Mucosa of descending colon (tissue), 3 donors: ENCODE measurements around the gene BTC. TPM values are rescaled to one million over a fixed set of nuclear protein-coding genes. Genes with fewer than 3 reads are reported as not detected.
"Not testable (repeated sequence)": the region's sequence is repeated elsewhere in the genome, so short reads cannot be mapped to it uniquely, and the experiment has no call there.

ENCODE experiments used
- ATAC-seq: fragments of 200-7000 bp; cut with Tn5 transposase; one replicate; pipeline ENCODE4 v1.9.1; 2020; ENCODE audit warnings: mild to moderate bottlenecking, moderate library complexity
- DNase-seq, 3 donors: peaks; one replicate each; pipeline ENCODE4 v3.0.0-alpha.2; 2020
- H3K36me3 ChIP-seq: fragments of 200-600 bp; one replicate; pipeline ENCODE4 v1.8.0; 2021; ENCODE audit warnings: low read depth, mild to moderate bottlenecking
- H3K4me1 ChIP-seq: fragments of 200-600 bp; one replicate; pipeline ENCODE4 v1.8.0; 2021; ENCODE audit warnings: low read depth, mild to moderate bottlenecking
- H3K4me3 ChIP-seq: fragments of 200-600 bp; one replicate; pipeline ENCODE4 v1.8.0; 2021; ENCODE audit warnings: mild to moderate bottlenecking
- H3K9me3 ChIP-seq: fragments of 200-600 bp; one replicate; pipeline ENCODE4 v1.8.0; 2021; ENCODE audit warnings: mild to moderate bottlenecking
- CTCF ChIP-seq: fragments of 200-600 bp; IDR thresholded peaks from one replicate; pipeline ENCODE4 v1.8.0; 2022; ENCODE audit warnings: antibody characterized with exemption, mild to moderate bottlenecking
- intact Hi-C, 2 donors: fragments of 100-400 bp; cut with DNase I in 1 of 2; cut with micrococcal nuclease in 1 of 2; formaldehyde crosslinking; loops; one replicate each; pipeline versions ENCODE4 v1.11.0 to v1.11.1; 2022; cut with DNase I, micrococcal nuclease
- total RNA-seq, 3 donors: library from RNA; stranded (reverse); fragmentation: NEBNext Ultra II Directional in 2 of 3; extraction: Animal tissue kit (Norgen Biotek cat#: 25700) in 2 of 3; gene quantifications; one replicate each; pipeline versions ENCODE4 v1.2.1 to v1.2.4, GENCODE V29; 2021 to 2023
- donor health status: DM: no; HTN: no; CAD: no; lungs with moderate emphysema.
- donor health status: DM: no; HTN: no; CAD: no.
- donor health status: DM: no; HTN: yes; CAD: no.

BTC gene
- total RNA-seq, 3 donors from 2014 or later: 5.6 to 20.6 (median 6.3) TPM

GRCh38 chr4:74715706-74716435, 78.5 kb downstream of the BTC start:
- no peaks in the 10 kb centered on the region for H3K36me3 ChIP-seq
- DNase-seq (no peak), ATAC-seq (peak; percentile 77)
- peaks cover 5% of the 10 kb centered on the region for H3K9me3 ChIP-seq
- no peak for TF ChIP-seq CTCF
- H3K4me1 ChIP-seq: no peaks in the 10 kb centered on the region
- no peak overlapping the region for H3K4me3 ChIP-seq
- intact Hi-C loops: no loop called here

GRCh38 chr4:74714611-74715130, 79.7 kb downstream of the BTC start:
- no peak overlapping the region for H3K4me3 ChIP-seq
- intact Hi-C loops: no loop called here
- H3K9me3 ChIP-seq: peaks cover 5% of the 10 kb centered on the region
- ATAC-seq (no peak), DNase-seq (no peak)
- no peak for TF ChIP-seq CTCF
- H3K4me1 ChIP-seq: no peaks in the 10 kb centered on the region
- no peaks in the 10 kb centered on the region for H3K36me3 ChIP-seq

DNA sequence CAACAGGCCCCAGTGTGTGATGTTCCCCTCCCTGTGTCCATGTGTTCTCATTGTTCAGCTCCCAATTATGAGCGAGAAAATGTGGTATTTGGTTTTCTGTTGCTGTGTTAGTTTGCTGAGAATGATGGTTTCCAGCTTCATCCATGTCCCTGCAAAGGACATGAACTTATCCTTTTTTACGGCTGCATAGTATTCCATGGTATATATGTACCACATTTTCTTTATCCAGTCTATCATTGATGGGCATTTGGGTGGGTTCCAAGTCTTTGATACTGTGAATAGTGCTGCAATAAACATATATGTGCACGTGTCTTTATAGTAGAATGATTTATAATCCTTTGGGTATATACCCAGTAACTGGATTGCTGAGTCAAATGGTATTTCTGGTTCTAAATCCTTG, 86.2 kb downstream of the BTC start:
- DNase-seq, ATAC-seq, H3K4me3 ChIP-seq, H3K4me1 ChIP-seq, intact Hi-C loops, H3K36me3 ChIP-seq, H3K9me3 ChIP-seq: not testable (repeated sequence)

Other genes starting within 250 kb of the BTC start
- 100 to 1,000 TPM; 120 to 286 (median 209) TPM for gene PARM1, start 138.6 kb upstream of the BTC start, total RNA-seq